Neutrophil (primary cell): ENCODE results near the gene SLC30A3.

Source experiments
- H3K27ac ChIP-seq: fragments of 200-600 bp; sonication (generic); 2 replicates; pipeline ENCODE4 v1.5.1; 2016; ENCODE audit warnings: mild to moderate bottlenecking, moderate library complexity
- H3K27me3 ChIP-seq: fragments of 200-600 bp; sonication (generic); 2 replicates; pipeline ENCODE4 v1.6.0; 2016; ENCODE audit warnings: mild to moderate bottlenecking
- H3K36me3 ChIP-seq: fragments of 200-600 bp; sonication (generic); 2 replicates; pipeline ENCODE4 v1.5.1; 2017
- H3K4me1 ChIP-seq, 2 experiments: fragments of 200-600 bp in 1 of 2; sonication (generic) in 1 of 2; 1 replicate in 1 of 2; 2 replicates in 1 of 2; pipeline versions ENCODE4 v1.5.1 to v1.6.1; 2013 to 2016; ENCODE audit warnings: low read depth in 1 of 2, low read length in 1 of 2, mild to moderate bottlenecking in 1 of 2, moderate library complexity in 1 of 2; ENCODE audit not compliant: control insufficient read depth in 1 of 2, insufficient read depth in 1 of 2
- H3K4me3 ChIP-seq, 2 experiments: fragments of 200-600 bp in 1 of 2; sonication (generic) in 1 of 2; 1 replicate in 1 of 2; 2 replicates in 1 of 2; pipeline ENCODE4 v1.5.1; 2013 to 2016; ENCODE audit warnings: low read depth in 1 of 2, low read length in 1 of 2, mild to moderate bottlenecking in 1 of 2, moderate library complexity in 1 of 2
- H3K9me3 ChIP-seq: fragments of 200-600 bp; sonication (generic); 2 replicates; pipeline ENCODE4 v1.5.1; 2016
- CTCF ChIP-seq: fragments of 200-600 bp; sonication (generic); IDR thresholded peaks from 2 replicates; pipeline ENCODE4 v1.5.1; 2016; ENCODE audit warnings: antibody characterized with exemption

SLC30A3 gene

DNA sequence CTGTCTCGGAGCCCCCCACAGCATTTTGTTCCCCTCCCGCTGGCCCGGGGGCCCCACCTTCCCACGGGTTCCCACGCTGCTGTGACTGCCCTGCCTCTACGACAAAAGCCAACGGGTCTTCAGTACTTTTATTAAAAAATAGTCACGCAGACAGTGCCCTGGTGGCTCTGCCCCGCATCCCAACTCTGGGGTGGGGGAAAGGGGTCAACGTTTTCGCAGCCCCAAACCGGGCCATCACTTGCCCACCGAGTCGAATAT is 44.4 kb upstream of the SLC30A3 start:
- H3K4me3 ChIP-seq: no peak overlapping the region
- H3K9me3 ChIP-seq: no peaks in the 10 kb centered on the region
- H3K27me3 ChIP-seq: peaks cover 56% of the 10 kb centered on the region
- H3K4me1 ChIP-seq: peaks cover 0 to 3% of the 10 kb centered on the region in 2 experiments
- no peak for TF ChIP-seq CTCF
- H3K36me3 ChIP-seq: peaks cover 33% of the 10 kb centered on the region
- no peak overlapping the region for H3K27ac ChIP-seq

- Histone ChIP-seq H3K4me3 (no peak overlapping the region), H3K36me3 (peaks cover 28% of the 10 kb centered on the region)
Observed at GRCh38 chr2:27306573-27307286, 43.9 kb upstream of the SLC30A3 start.

GRCh38 chr2:27306136-27306535 is 43.3 kb upstream of the SLC30A3 start:
- Histone ChIP-seq H3K36me3 (peaks cover 22% of the 10 kb centered on the region), H3K27ac (no peak overlapping the region), H3K9me3 (no peaks in the 10 kb centered on the region), H3K4me3 (no peak overlapping the region), H3K4me1 (peaks cover 0 to 3% of the 10 kb centered on the region in 2 experiments), H3K27me3 (peaks cover 56% of the 10 kb centered on the region)
- no peak for TF ChIP-seq CTCF

More at GRCh38 chr2:27306573-27307286, 43.9 kb upstream of the SLC30A3 start:
- Histone ChIP-seq H3K9me3 (no peaks in the 10 kb centered on the region), H3K27me3 (peaks cover 56% of the 10 kb centered on the region), H3K27ac (no peak overlapping the region), H3K4me1 (peaks cover 0 to 3% of the 10 kb centered on the region in 2 experiments)
- no peak for TF ChIP-seq CTCF

- H3K27me3 ChIP-seq: peaks cover 56% of the 10 kb centered on the region
- peaks cover 0 to 3% of the 10 kb centered on the region in 2 experiments for H3K4me1 ChIP-seq
- no peak for TF ChIP-seq CTCF
- no peak overlapping the region for H3K27ac ChIP-seq
- H3K9me3 ChIP-seq: no peaks in the 10 kb centered on the region
- H3K4me3 ChIP-seq: no peak overlapping the region
- H3K36me3 ChIP-seq: peaks cover 22% of the 10 kb centered on the region
Observed at GRCh38 chr2:27305516-27305915, 42.7 kb upstream of the SLC30A3 start.

- Histone ChIP-seq H3K36me3 (peaks cover 16% of the 10 kb centered on the region), H3K4me1 (peaks cover 0 to 3% of the 10 kb centered on the region in 2 experiments), H3K4me3 (no peak overlapping the region), H3K27me3 (peaks cover 56% of the 10 kb centered on the region), H3K9me3 (no peaks in the 10 kb centered on the region), H3K27ac (no peak overlapping the region)
- no peak for TF ChIP-seq CTCF
Observed at GRCh38 chr2:27304488-27305240, 41.8 kb upstream of the SLC30A3 start.
